Neural cell (in vitro differentiated cells): ENCODE data around the gene ASTN1. TPM values are rescaled to one million over a fixed set of nuclear protein-coding genes. Genes with fewer than 3 reads are reported as not detected.

ENCODE experiments used
- H2AFZ ChIP-seq: fragments of 200-600, 300-800 bp; sonication (generic), shearing (Covaris generic); 2 replicates; pipeline ENCODE4 v1.6.0; 2014; ENCODE audit warnings: low read depth, mild to moderate bottlenecking, antibody characterized with exemption, low read length, moderate library complexity
- H3F3A ChIP-seq: fragments of 200-600 bp; shearing (Covaris generic); 2 replicates; pipeline ENCODE4 v1.6.1; 2016; ENCODE audit warnings: mild to moderate bottlenecking, moderate library complexity, mixed read lengths, antibody characterized with exemption, low read length; ENCODE audit not compliant: insufficient read depth, poor library complexity, severe bottlenecking
- H3K27ac ChIP-seq: fragments of 200-600, 300-800 bp; sonication (generic), shearing (Covaris generic); 2 replicates; pipeline ENCODE4 v1.5.1; 2014; ENCODE audit warnings: mild to moderate bottlenecking, low read length, moderate library complexity
- H3K27me3 ChIP-seq: fragments of 300-800, 200-600 bp; sonication (generic), shearing (Covaris generic); 2 replicates; pipeline ENCODE4 v1.6.0; 2014; ENCODE audit warnings: mild to moderate bottlenecking, low read depth, low read length, moderate library complexity; ENCODE audit not compliant: insufficient read depth
- H3K36me3 ChIP-seq: fragments of 300-800, 200-600 bp; sonication (generic), shearing (Covaris generic); 2 replicates; pipeline ENCODE4 v1.5.1; 2014; ENCODE audit warnings: mild to moderate bottlenecking, antibody characterized with exemption, low read length, moderate library complexity; ENCODE audit not compliant: insufficient read depth
- H3K4me2 ChIP-seq: fragments of 300-800, 200-600 bp; sonication (generic), shearing (Covaris generic); 2 replicates; pipeline ENCODE4 v1.6.0; 2014; ENCODE audit warnings: mild to moderate bottlenecking, low read length
- H3K4me3 ChIP-seq: fragments of 300-800, 200-600 bp; sonication (generic), shearing (Covaris generic); 2 replicates; pipeline ENCODE4 v1.5.1; 2014; ENCODE audit warnings: mild to moderate bottlenecking, low read length, moderate library complexity
- H3K79me2 ChIP-seq: fragments of 200-600 bp; shearing (Covaris generic); replicated peaks from 2 replicates; pipeline ENCODE4 v1.6.0; 2014; ENCODE audit warnings: mild to moderate bottlenecking, low read length, moderate library complexity; ENCODE audit not compliant: insufficient read depth
- H3K9ac ChIP-seq: fragments of 300-800, 200-600 bp; sonication (generic), shearing (Covaris generic); 2 replicates; pipeline ENCODE4 v1.6.1; 2016; ENCODE audit warnings: mild to moderate bottlenecking, low read length, mixed read lengths
- H3K9me2 ChIP-seq: fragments of 200-600 bp; shearing (Covaris generic); 2 replicates; pipeline ENCODE4 v1.6.1; 2016; ENCODE audit warnings: mild to moderate bottlenecking, low read length, mixed read lengths; ENCODE audit not compliant: insufficient read depth
- H3K9me3 ChIP-seq: fragments of 200-600, 300-800 bp; sonication (generic), shearing (Covaris generic); 2 replicates; pipeline ENCODE4 v1.6.1; 2016; ENCODE audit warnings: mild to moderate bottlenecking, mixed run types, low read length, moderate library complexity, mixed read lengths
- H4K20me1 ChIP-seq: fragments of 200-600 bp; shearing (Covaris generic); 2 replicates; pipeline ENCODE4 v1.6.1; 2016; ENCODE audit warnings: mild to moderate bottlenecking, mixed run types; ENCODE audit not compliant: insufficient read depth
- EP300 ChIP-seq: fragments of 450-650 bp; conservative IDR thresholded peaks from 2 replicates; pipeline ENCODE4 v1.6.1; 2014; ENCODE audit warnings: antibody characterized with exemption, mild to moderate bottlenecking, moderate library complexity; ENCODE audit not compliant: poor library complexity, severe bottlenecking
- EZH2 ChIP-seq: fragments of 200-600, 300-800 bp; shearing (Covaris generic), sonication (generic); IDR thresholded peaks from 2 replicates; pipeline ENCODE4 v1.6.1; 2014; ENCODE audit warnings: antibody characterized with exemption, low read length, borderline replicate concordance, mild to moderate bottlenecking; ENCODE audit not compliant: insufficient read depth, poor library complexity, severe bottlenecking
- MXI1 ChIP-seq: fragments of 450-650 bp; conservative IDR thresholded peaks from 2 replicates; pipeline ENCODE4 v1.6.1; 2014; ENCODE audit warnings: antibody characterized with exemption, mild to moderate bottlenecking; ENCODE audit not compliant: poor library complexity, severe bottlenecking
- POLR2AphosphoS5 ChIP-seq: IDR thresholded peaks from 2 replicates; pipeline ENCODE4 v1.6.1; 2012
- RAD21 ChIP-seq: fragments of 450-650 bp; conservative IDR thresholded peaks from 2 replicates; pipeline ENCODE4 v1.6.1; 2014; ENCODE audit warnings: antibody characterized with exemption, mild to moderate bottlenecking, moderate library complexity
- SMC3 ChIP-seq: fragments of 450-650 bp; conservative IDR thresholded peaks from 2 replicates; pipeline ENCODE4 v1.6.1; 2014; ENCODE audit warnings: antibody characterized with exemption, mild to moderate bottlenecking, moderate library complexity; ENCODE audit not compliant: poor library complexity
- TAF1 ChIP-seq: IDR thresholded peaks from 2 replicates; pipeline ENCODE4 v1.6.1; 2012; ENCODE audit warnings: low read depth
- polyA plus RNA-seq: library from polyadenylated mRNA; depleted of rRNA; stranded (reverse); fragments of >200 nt; gene quantifications from 2 replicates; pipeline ENCODE4 v1.2.3, GENCODE V29; 2014
- TF ChIP-seq, protein P1 (sequence below): fragments of 450-650 bp; IDR thresholded peaks from 2 replicates; pipeline ENCODE4 v1.5.1; 2014; ENCODE audit warnings: antibody characterized with exemption, mild to moderate bottlenecking, moderate library complexity; ENCODE audit not compliant: poor library complexity, severe bottlenecking
- TF ChIP-seq, protein P2 (sequence below): IDR thresholded peaks from 2 replicates; pipeline ENCODE4 v1.6.1; 2012; ENCODE audit warnings: borderline replicate concordance

The ASTN1 gene
- polyA plus RNA-seq, 1 donor from 2014 or later = 33.4 TPM

DNA sequence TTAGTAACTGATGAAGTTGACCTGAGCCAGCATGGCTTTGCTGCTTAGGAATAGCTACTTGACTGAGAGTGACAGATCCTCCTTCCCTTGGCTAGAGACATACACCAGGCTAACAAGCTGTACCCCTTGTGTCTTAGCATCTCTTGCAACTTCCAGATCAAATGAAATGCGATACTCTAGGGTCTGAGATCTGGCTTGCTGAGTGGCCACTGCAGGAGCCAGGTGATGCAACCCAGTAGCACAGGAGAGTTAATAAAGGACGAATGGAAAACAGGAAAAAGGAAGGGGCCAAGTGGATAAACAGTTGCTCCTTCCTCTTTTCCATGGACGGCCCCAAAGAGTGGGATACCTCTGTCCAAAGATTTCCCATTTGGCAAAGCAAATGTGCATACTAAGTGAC, 38.2 kb downstream of the ASTN1 start:
- TF ChIP-seq MXI1 (no peak), EZH2 (no peak), RAD21 (no peak), TAF1 (no peak), EP300 (no peak), SMC3 (no peak), POLR2AphosphoS5 (no peak)
- TF ChIP-seq, protein P1, sequence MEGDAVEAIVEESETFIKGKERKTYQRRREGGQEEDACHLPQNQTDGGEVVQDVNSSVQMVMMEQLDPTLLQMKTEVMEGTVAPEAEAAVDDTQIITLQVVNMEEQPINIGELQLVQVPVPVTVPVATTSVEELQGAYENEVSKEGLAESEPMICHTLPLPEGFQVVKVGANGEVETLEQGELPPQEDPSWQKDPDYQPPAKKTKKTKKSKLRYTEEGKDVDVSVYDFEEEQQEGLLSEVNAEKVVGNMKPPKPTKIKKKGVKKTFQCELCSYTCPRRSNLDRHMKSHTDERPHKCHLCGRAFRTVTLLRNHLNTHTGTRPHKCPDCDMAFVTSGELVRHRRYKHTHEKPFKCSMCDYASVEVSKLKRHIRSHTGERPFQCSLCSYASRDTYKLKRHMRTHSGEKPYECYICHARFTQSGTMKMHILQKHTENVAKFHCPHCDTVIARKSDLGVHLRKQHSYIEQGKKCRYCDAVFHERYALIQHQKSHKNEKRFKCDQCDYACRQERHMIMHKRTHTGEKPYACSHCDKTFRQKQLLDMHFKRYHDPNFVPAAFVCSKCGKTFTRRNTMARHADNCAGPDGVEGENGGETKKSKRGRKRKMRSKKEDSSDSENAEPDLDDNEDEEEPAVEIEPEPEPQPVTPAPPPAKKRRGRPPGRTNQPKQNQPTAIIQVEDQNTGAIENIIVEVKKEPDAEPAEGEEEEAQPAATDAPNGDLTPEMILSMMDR = no peak
- TF ChIP-seq, protein P2, sequence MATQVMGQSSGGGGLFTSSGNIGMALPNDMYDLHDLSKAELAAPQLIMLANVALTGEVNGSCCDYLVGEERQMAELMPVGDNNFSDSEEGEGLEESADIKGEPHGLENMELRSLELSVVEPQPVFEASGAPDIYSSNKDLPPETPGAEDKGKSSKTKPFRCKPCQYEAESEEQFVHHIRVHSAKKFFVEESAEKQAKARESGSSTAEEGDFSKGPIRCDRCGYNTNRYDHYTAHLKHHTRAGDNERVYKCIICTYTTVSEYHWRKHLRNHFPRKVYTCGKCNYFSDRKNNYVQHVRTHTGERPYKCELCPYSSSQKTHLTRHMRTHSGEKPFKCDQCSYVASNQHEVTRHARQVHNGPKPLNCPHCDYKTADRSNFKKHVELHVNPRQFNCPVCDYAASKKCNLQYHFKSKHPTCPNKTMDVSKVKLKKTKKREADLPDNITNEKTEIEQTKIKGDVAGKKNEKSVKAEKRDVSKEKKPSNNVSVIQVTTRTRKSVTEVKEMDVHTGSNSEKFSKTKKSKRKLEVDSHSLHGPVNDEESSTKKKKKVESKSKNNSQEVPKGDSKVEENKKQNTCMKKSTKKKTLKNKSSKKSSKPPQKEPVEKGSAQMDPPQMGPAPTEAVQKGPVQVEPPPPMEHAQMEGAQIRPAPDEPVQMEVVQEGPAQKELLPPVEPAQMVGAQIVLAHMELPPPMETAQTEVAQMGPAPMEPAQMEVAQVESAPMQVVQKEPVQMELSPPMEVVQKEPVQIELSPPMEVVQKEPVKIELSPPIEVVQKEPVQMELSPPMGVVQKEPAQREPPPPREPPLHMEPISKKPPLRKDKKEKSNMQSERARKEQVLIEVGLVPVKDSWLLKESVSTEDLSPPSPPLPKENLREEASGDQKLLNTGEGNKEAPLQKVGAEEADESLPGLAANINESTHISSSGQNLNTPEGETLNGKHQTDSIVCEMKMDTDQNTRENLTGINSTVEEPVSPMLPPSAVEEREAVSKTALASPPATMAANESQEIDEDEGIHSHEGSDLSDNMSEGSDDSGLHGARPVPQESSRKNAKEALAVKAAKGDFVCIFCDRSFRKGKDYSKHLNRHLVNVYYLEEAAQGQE = no peak

DNA sequence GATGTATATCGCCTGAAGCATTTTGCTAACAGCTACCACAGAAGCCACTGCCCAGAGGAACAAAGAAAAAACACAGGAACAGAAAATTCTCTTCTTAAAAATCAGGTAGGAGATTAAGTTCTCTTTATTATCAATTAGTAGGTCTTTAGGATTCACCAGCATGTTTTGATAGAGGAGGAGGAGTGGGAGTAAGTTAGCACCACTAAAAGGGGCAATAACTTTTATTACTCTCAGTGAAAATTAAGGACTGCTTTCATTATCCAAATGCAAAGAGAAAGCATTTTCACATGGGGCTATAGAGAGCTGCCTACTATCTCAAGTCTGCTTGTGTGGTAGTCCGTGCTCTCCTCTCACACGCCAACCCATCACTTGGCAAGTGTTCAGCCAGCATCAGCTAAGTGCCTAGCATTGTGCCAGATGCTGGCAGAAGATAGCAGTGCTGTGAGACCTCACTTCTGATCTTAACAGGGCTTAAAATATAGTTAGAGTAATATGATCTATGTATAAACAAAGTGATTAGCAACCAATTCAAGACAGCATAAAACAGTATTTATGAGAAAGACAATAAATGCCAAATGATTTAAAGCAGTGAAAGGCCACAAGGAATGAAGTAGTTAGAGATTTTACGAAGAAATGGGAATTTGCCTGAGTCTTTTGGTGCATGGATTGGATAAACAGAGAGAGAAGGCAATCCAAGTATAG, 39.8 kb downstream of the ASTN1 start:
- Histone ChIP-seq H3K9ac (no peak overlapping the region), H3K9me3 (no peaks in the 10 kb centered on the region), H3K79me2 (no peaks in the 10 kb centered on the region), H3K4me2 (no peak overlapping the region), H4K20me1 (no peaks in the 10 kb centered on the region), H3F3A (no peaks in the 10 kb centered on the region), H3K36me3 (peaks cover 10% of the 10 kb centered on the region), H2AFZ (no peak overlapping the region), H3K27ac (no peak overlapping the region), H3K4me3 (no peak overlapping the region), H3K9me2 (no peaks in the 10 kb centered on the region), H3K27me3 (no peaks in the 10 kb centered on the region)
- TF ChIP-seq SMC3 (no peak), EP300 (no peak), RAD21 (no peak), TAF1 (no peak), EZH2 (no peak), MXI1 (no peak), POLR2AphosphoS5 (no peak)
- TF ChIP-seq, protein P1 = no peak

More for the DNA sequence above, 38.2 kb downstream of the ASTN1 start:
- Histone ChIP-seq H3K4me3 (no peak overlapping the region), H3K27ac (no peak overlapping the region), H3K4me2 (no peak overlapping the region), H3K27me3 (no peaks in the 10 kb centered on the region), H3K79me2 (no peaks in the 10 kb centered on the region), H3F3A (no peaks in the 10 kb centered on the region), H3K9me2 (no peaks in the 10 kb centered on the region), H3K9me3 (no peaks in the 10 kb centered on the region), H4K20me1 (no peaks in the 10 kb centered on the region), H3K9ac (no peak overlapping the region), H2AFZ (no peak overlapping the region), H3K36me3 (peaks cover 10% of the 10 kb centered on the region)
